GM23338 (cell line): ENCODE data around the gene RAB3GAP2.

Experiments
- CREB1 ChIP-seq: fragments of 250-450 bp; sonication (Bioruptor Pico); IDR thresholded peaks from 2 replicates; pipeline ENCODE4 v1.5.0; 2020; ENCODE audit warnings: low read depth, mild to moderate bottlenecking, moderate library complexity
- CTCF ChIP-seq, 2 experiments: fragments of 200-600 bp in 1 of 2; sonication (generic) in 1 of 2; conservative IDR thresholded peaks; 2 replicates each; pipeline versions ENCODE4 v1.5.1 to v1.6.1; 2016 to 2017; ENCODE audit warnings: antibody characterized with exemption in 2 of 2, low read depth in 2 of 2, mild to moderate bottlenecking in 2 of 2, moderate library complexity in 1 of 2
- ETS1 ChIP-seq: IDR thresholded peaks from 2 replicates; pipeline ENCODE4 v1.6.1; 2016; ENCODE audit warnings: antibody characterized with exemption
- EZH2 ChIP-seq: fragments of 200-600 bp; sonication (generic); IDR thresholded peaks from one replicate; pipeline ENCODE4 v1.8.0; 2017; ENCODE audit warnings: antibody characterized with exemption, mild to moderate bottlenecking, low read depth; ENCODE audit not compliant: unreplicated experiment
- EZH2phosphoT487 ChIP-seq: fragments of 200-600 bp; sonication (generic); IDR thresholded peaks from one replicate; pipeline ENCODE4 v1.8.1; 2018; ENCODE audit warnings: antibody characterized with exemption; ENCODE audit not compliant: unreplicated experiment
- JUNB ChIP-seq: IDR thresholded peaks from one replicate; pipeline ENCODE4 v1.6.1; 2016; ENCODE audit warnings: antibody characterized with exemption; ENCODE audit not compliant: unreplicated experiment
- NANOG ChIP-seq: IDR thresholded peaks from 2 replicates; pipeline ENCODE4 v1.6.1; 2016; ENCODE audit warnings: antibody characterized with exemption, borderline replicate concordance
- POLR2AphosphoS5 ChIP-seq: IDR thresholded peaks from 2 replicates; pipeline ENCODE4 v1.6.1; 2016; ENCODE audit warnings: antibody characterized with exemption, low read depth
- STAT1 ChIP-seq: IDR thresholded peaks from one replicate; pipeline ENCODE4 v1.6.1; 2016; ENCODE audit warnings: antibody characterized with exemption; ENCODE audit not compliant: unreplicated experiment
- ZNF114 ChIP-seq: fragments of 250-450 bp; sonication (Bioruptor Pico); IDR thresholded peaks from 2 replicates; pipeline ENCODE4 v1.5.0; 2020; ENCODE audit warnings: mild to moderate bottlenecking, moderate library complexity
- ZNF331 ChIP-seq: fragments of 250-450 bp; sonication (Bioruptor Pico); IDR thresholded peaks from 2 replicates; pipeline ENCODE4 v1.5.0; 2020; ENCODE audit warnings: low read depth, mild to moderate bottlenecking, moderate library complexity
- TF ChIP-seq, protein P1 (sequence below): IDR thresholded peaks from one replicate; pipeline ENCODE4 v1.6.1; 2018; ENCODE audit warnings: antibody characterized with exemption; ENCODE audit not compliant: unreplicated experiment

DNA sequence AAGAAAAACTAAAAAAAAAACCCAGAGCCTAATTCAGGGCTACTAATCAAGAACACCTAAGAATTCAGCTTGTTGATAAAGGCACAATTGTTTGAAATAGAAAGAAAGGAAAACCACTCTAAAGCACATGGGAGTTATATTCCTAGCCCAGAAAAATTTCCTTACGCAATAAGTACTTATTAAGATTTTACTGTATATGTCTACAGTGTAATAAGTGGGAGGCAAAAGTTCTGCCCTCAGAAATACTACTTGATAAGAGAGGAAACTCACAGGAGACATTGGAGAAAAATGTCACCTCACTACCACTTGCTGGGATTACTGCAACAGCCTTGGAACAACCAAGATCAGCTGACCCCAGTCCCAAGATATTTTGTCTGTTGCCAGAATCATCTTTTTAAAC, 112.2 kb downstream of the RAB3GAP2 start:
- TF ChIP-seq CREB1 (no peak), EZH2 (no peak), CTCF (conservative IDR thresholded peaks at IDR 0.05; ENCODE audit: low read depth in 2 of 2) (no peak), POLR2AphosphoS5 (no peak), NANOG (no peak), EZH2phosphoT487 (no peak), JUNB (no peak), ETS1 (no peak), ZNF331 (CRISPR knock-in tag) (no peak), ZNF114 (CRISPR knock-in tag) (no peak), STAT1 (no peak)
- TF ChIP-seq, protein P1, sequence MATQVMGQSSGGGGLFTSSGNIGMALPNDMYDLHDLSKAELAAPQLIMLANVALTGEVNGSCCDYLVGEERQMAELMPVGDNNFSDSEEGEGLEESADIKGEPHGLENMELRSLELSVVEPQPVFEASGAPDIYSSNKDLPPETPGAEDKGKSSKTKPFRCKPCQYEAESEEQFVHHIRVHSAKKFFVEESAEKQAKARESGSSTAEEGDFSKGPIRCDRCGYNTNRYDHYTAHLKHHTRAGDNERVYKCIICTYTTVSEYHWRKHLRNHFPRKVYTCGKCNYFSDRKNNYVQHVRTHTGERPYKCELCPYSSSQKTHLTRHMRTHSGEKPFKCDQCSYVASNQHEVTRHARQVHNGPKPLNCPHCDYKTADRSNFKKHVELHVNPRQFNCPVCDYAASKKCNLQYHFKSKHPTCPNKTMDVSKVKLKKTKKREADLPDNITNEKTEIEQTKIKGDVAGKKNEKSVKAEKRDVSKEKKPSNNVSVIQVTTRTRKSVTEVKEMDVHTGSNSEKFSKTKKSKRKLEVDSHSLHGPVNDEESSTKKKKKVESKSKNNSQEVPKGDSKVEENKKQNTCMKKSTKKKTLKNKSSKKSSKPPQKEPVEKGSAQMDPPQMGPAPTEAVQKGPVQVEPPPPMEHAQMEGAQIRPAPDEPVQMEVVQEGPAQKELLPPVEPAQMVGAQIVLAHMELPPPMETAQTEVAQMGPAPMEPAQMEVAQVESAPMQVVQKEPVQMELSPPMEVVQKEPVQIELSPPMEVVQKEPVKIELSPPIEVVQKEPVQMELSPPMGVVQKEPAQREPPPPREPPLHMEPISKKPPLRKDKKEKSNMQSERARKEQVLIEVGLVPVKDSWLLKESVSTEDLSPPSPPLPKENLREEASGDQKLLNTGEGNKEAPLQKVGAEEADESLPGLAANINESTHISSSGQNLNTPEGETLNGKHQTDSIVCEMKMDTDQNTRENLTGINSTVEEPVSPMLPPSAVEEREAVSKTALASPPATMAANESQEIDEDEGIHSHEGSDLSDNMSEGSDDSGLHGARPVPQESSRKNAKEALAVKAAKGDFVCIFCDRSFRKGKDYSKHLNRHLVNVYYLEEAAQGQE = no peak
